Endothelial cell of umbilical vein (primary cell): Measurements from ENCODE around the gene RPL36A. TPM values are rescaled to one million over a fixed set of nuclear protein-coding genes. Genes with fewer than 3 reads are reported as not detected.

ENCODE experiments used
- BruUV-seq: library from RNA; stranded (reverse); fragments of 400-500 nt; replicated peaks from 2 replicates; lab custom pipeline; 2021; lab: Mats Ljungman, UMichigan
- CTCF ChIA-PET: fragments of 300-600, 350-600 bp; sonication (Branson Sonifier 250); formaldehyde crosslinking; loops from one replicate; lab custom pipeline; 2021; ENCODE audit warnings: antibody characterized with exemption, inconsistent platforms; lab: Charles Lee
- POLR2A ChIA-PET: fragments of 300-600, 350-600 bp; sonication (Branson Sonifier 250); formaldehyde crosslinking; loops from one replicate; lab custom pipeline; 2021; ENCODE audit warnings: antibody characterized with exemption, inconsistent platforms; lab: Charles Lee
- DNase-seq: peaks from one replicate; pipeline ENCODE4 v3.0.0-alpha.2; 2011; ENCODE audit warnings: low read depth, low spot score
- FAIRE-seq: peaks from 2 replicates; lab custom pipeline; 2011; peaks lifted over from hg19 to GRCh38; lab: Jason Lieb, UNC
- H2AFZ ChIP-seq: 2 replicates; pipeline ENCODE4 v1.6.0; 2012; ENCODE audit warnings: low read depth, low read length, control low read depth, inconsistent platforms
- H3K27ac ChIP-seq: 2 replicates; pipeline ENCODE4 v1.5.1; 2011; ENCODE audit warnings: low read depth, mild to moderate bottlenecking, control low read depth, low read length, moderate library complexity; ENCODE audit not compliant: insufficient read depth
- H3K27me3 ChIP-seq, 2 experiments: 2 replicates each; pipeline versions ENCODE4 v1.6.0 to v1.6.1; 2011; ENCODE audit warnings: low read length in 2 of 2, mixed read lengths in 1 of 2; ENCODE audit not compliant: control insufficient read depth in 2 of 2, insufficient read depth in 2 of 2
- H3K36me3 ChIP-seq, 2 experiments: 2 replicates in 1 of 2; 3 replicates in 1 of 2; pipeline ENCODE4 v1.5.1; 2011; ENCODE audit warnings: low read length in 2 of 2, mild to moderate bottlenecking in 1 of 2, moderate library complexity in 1 of 2; ENCODE audit not compliant: control insufficient read depth in 2 of 2, insufficient read depth in 2 of 2; ENCODE audit errors: extremely low read depth in 1 of 2
- H3K4me1 ChIP-seq: 3 replicates; pipeline ENCODE4 v1.5.1; 2011; ENCODE audit warnings: mild to moderate bottlenecking, low read length; ENCODE audit not compliant: control insufficient read depth, insufficient read depth; ENCODE audit errors: extremely low read depth
- H3K4me2 ChIP-seq: 2 replicates; pipeline ENCODE4 v1.6.1; 2011; ENCODE audit warnings: low read length, control low read depth, mixed read lengths; ENCODE audit not compliant: insufficient read depth
- H3K4me3 ChIP-seq, 3 experiments: fragments of 200-600 bp in 1 of 3; sonication (generic), shearing (Covaris generic) in 1 of 3; replicated peaks in 1 of 3; 2 replicates each; pipeline ENCODE4 v1.5.1; 2011 to 2016; ENCODE audit warnings: control low read depth in 3 of 3, low read length in 3 of 3, mild to moderate bottlenecking in 2 of 3, inconsistent platforms in 1 of 3, low read depth in 1 of 3, moderate library complexity in 1 of 3; ENCODE audit not compliant: insufficient read depth in 1 of 3
- H3K79me2 ChIP-seq: 2 replicates; pipeline ENCODE4 v1.6.0; 2012; ENCODE audit warnings: low read length, inconsistent platforms; ENCODE audit not compliant: control insufficient read depth, insufficient read depth
- H3K9ac ChIP-seq: replicated peaks from 2 replicates; pipeline ENCODE3; 2011; ENCODE audit warnings: low read length, control low read depth; ENCODE audit not compliant: insufficient read depth; ENCODE audit errors: extremely low read depth
- H3K9me1 ChIP-seq: replicated peaks from 3 replicates; pipeline ENCODE4 v1.6.0; 2011; ENCODE audit warnings: mild to moderate bottlenecking, low read length; ENCODE audit not compliant: control insufficient read depth, insufficient read depth; ENCODE audit errors: extremely low read depth
- H3K9me3 ChIP-seq: replicated peaks from 2 replicates; pipeline ENCODE4 v1.5.1; 2012; ENCODE audit warnings: low read length, inconsistent platforms; ENCODE audit not compliant: control insufficient read depth, insufficient read depth
- H4K20me1 ChIP-seq: replicated peaks from 2 replicates; pipeline ENCODE3; 2011; ENCODE audit warnings: mild to moderate bottlenecking, low read length; ENCODE audit not compliant: control insufficient read depth, insufficient read depth; ENCODE audit errors: extremely low read depth
- EZH2 ChIP-seq: IDR thresholded peaks from 2 replicates; pipeline ENCODE4 v1.6.1; 2012; ENCODE audit warnings: borderline replicate concordance, low read depth, mild to moderate bottlenecking, moderate library complexity, low read length, inconsistent platforms; ENCODE audit not compliant: severe bottlenecking
- FOS ChIP-seq: IDR thresholded peaks from 2 replicates; pipeline ENCODE4 v1.6.1; 2011; ENCODE audit warnings: mild to moderate bottlenecking, low read length, moderate library complexity, borderline replicate concordance; ENCODE audit not compliant: insufficient read depth
- GATA2 ChIP-seq: IDR thresholded peaks from 2 replicates; pipeline ENCODE4 v1.7.0; 2011; ENCODE audit warnings: low read depth, mild to moderate bottlenecking, moderate library complexity, mixed read lengths, low read length; ENCODE audit not compliant: insufficient read length, insufficient read depth
- JUN ChIP-seq: IDR thresholded peaks from 2 replicates; pipeline ENCODE4 v1.6.1; 2011; ENCODE audit warnings: borderline replicate concordance, low read depth; ENCODE audit not compliant: insufficient read length, insufficient read depth
- MYC ChIP-seq: IDR thresholded peaks from one replicate; pipeline ENCODE4 v1.6.1; 2011; ENCODE audit warnings: mild to moderate bottlenecking, low read depth, low read length
- POLR2A ChIP-seq: IDR thresholded peaks from 2 replicates; pipeline ENCODE4 v1.6.1; 2012; ENCODE audit warnings: low read depth, mild to moderate bottlenecking, control low read depth, low read length
- POLR2AphosphoS5 ChIP-seq: IDR thresholded peaks from 2 replicates; pipeline ENCODE4 v1.6.1; 2012; ENCODE audit warnings: low read depth, mild to moderate bottlenecking, control low read depth, low read length, moderate library complexity; ENCODE audit not compliant: insufficient read depth
- dilution Hi-C: fragments of 300-500 bp; cut with MboI; formaldehyde crosslinking; loops from one replicate; pipeline ENCODE4 v1.15.0; 2019; ENCODE audit warnings: low sequenced_read_pairs; ENCODE audit not compliant: extremely low pct_ligation_motif_present
- intact Hi-C: fragments of 100-400 bp; cut with micrococcal nuclease; formaldehyde crosslinking; loops from one replicate; pipeline ENCODE4 v1.10.0; 2022
- polyA plus RNA-seq, 4 experiments: library from polyadenylated mRNA; depleted of rRNA in 3 of 4; stranded (reverse) in 3 of 4; unstranded in 1 of 4; fragments of >200 nt; gene quantifications; 2 replicates each; pipeline versions ENCODE4 v1.2.1 to v1.2.3, GENCODE V29; 2011 to 2012; ENCODE audit warnings: missing spikeins in 1 of 4
- total RNA-seq: library from RNA; stranded (reverse); gene quantifications from 2 replicates; pipeline ENCODE4 v1.2.3, GENCODE V29; 2021
- TF ChIP-seq, protein P1 (sequence below), 2 donors: IDR thresholded peaks; 1 replicate in 1 of 2; 2 replicates in 1 of 2; pipeline ENCODE4 v1.5.1; 2011; ENCODE audit warnings: low read length in 2 of 2, mild to moderate bottlenecking in 2 of 2, moderate library complexity in 2 of 2, control low read depth in 1 of 2, inconsistent platforms in 1 of 2, low read depth in 1 of 2; ENCODE audit not compliant: insufficient read depth in 1 of 2; ENCODE audit errors: extremely low read depth in 1 of 2
- TF ChIP-seq, protein P2 (sequence below): IDR thresholded peaks from 2 replicates; pipeline ENCODE4 v1.6.1; 2011; ENCODE audit not compliant: insufficient read depth, insufficient read length

RPL36A gene
- total and polyA plus RNA-seq, 2 donors (not counting 3 experiments of a cell fraction or from before 2014, with no cell fraction given), result 284 to 1,196 TPM

DNA sequence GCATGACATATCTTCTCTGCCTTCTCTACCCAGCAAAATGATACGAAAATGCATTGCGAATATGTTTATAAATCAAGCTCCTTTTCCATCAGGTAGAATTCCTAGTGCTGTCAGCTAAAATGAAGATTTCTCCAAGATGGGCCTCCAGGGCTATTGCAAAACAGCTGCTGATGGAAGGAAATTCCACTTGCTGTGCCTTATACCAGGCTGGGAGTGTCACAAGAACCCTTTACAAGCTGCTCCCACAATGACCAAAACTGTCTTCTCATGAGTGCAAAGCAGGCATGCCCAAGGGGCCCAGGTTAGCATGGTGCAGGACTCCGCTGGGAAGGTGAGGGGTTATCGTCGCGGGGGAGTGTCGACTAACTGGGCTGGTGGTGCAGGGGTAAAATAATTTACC lies 25.9 kb downstream of the RPL36A start:
- TF ChIP-seq POLR2A, result no peak
- TF ChIP-seq GATA2, result no peak
- TF ChIP-seq POLR2AphosphoS5, result no peak
- TF ChIP-seq, protein P1, sequence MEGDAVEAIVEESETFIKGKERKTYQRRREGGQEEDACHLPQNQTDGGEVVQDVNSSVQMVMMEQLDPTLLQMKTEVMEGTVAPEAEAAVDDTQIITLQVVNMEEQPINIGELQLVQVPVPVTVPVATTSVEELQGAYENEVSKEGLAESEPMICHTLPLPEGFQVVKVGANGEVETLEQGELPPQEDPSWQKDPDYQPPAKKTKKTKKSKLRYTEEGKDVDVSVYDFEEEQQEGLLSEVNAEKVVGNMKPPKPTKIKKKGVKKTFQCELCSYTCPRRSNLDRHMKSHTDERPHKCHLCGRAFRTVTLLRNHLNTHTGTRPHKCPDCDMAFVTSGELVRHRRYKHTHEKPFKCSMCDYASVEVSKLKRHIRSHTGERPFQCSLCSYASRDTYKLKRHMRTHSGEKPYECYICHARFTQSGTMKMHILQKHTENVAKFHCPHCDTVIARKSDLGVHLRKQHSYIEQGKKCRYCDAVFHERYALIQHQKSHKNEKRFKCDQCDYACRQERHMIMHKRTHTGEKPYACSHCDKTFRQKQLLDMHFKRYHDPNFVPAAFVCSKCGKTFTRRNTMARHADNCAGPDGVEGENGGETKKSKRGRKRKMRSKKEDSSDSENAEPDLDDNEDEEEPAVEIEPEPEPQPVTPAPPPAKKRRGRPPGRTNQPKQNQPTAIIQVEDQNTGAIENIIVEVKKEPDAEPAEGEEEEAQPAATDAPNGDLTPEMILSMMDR (IDR thresholded peaks at IDR 0.05; ENCODE audit: extremely low read depth in 1 of 2, insufficient read depth in 1 of 2, low read depth in 1 of 2, low read length in 2 of 2), result no peak
- no peak for TF ChIP-seq MYC
- TF ChIP-seq, protein P2, sequence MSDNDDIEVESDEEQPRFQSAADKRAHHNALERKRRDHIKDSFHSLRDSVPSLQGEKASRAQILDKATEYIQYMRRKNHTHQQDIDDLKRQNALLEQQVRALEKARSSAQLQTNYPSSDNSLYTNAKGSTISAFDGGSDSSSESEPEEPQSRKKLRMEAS, result no peak
- no peak for TF ChIP-seq EZH2
- TF ChIP-seq JUN, result no peak
- no peak for TF ChIP-seq FOS
- no peaks in the 10 kb centered on the region for H3K9me1 ChIP-seq
- FAIRE-seq (no peak), DNase-seq (no peak)
- no peak overlapping the region for H3K4me2 ChIP-seq
- no peak overlapping the region for H2AFZ ChIP-seq
- dilution Hi-C loops, result no loop called here
- intact Hi-C loops, result loop anchor here (5.0 kb wide), 2 partner anchors 201 to 516 kb away; partner anchors contain the start of genes ARMCX6 and ZMAT1
- H3K27ac ChIP-seq, result no peak overlapping the region
- H3K4me3 ChIP-seq, result no peak overlapping the region
- peaks cover 11% of the 10 kb centered on the region for H3K4me1 ChIP-seq
- peaks cover 7% of the 10 kb centered on the region for H3K79me2 ChIP-seq
- H3K36me3 ChIP-seq, result peaks cover 0 to 2% of the 10 kb centered on the region in 2 experiments
- no TSS peak for BruUV-seq
- POLR2A ChIA-PET, result no interaction called here
- H4K20me1 ChIP-seq, result no peaks in the 10 kb centered on the region
- no peaks in the 10 kb centered on the region for H3K9me3 ChIP-seq
- no peak overlapping the region for H3K9ac ChIP-seq
- no peaks in the 10 kb centered on the region for H3K27me3 ChIP-seq
- CTCF ChIA-PET, result interaction anchor here (1.3 kb wide), 1 partner anchor 381 kb away, joined by 3 read pairs; no protein-coding TSS in a partner anchor
